ENCODE results near the gene SPDYC.

Gene SPDYC

GRCh38 chr11:65129649-65130441 lies 40.2 kb upstream of the SPDYC start (continued):
- no peak for TF ChIP-seq CSRNP3 (CRISPR knock-in tag; IDR thresholded peaks at IDR 0.05)
- TF ChIP-seq GLIS3 (CRISPR knock-in tag; IDR thresholded peaks at IDR 0.05) = no peak
- no peak for TF ChIP-seq TCF4 (CRISPR knock-in tag; IDR thresholded peaks at IDR 0.05; ENCODE audit: borderline replicate concordance)

GRCh38 chr11:65130631-65131416 lies 39.2 kb upstream of the SPDYC start:
- TF ChIP-seq CREB5 (CRISPR knock-in tag; IDR thresholded peaks at IDR 0.05; ENCODE audit: low read depth) (no peak), BACH2 (CRISPR knock-in tag; IDR thresholded peaks at IDR 0.05; ENCODE audit: borderline replicate concordance) (no peak), ZNF565 (CRISPR knock-in tag; conservative IDR thresholded peaks at IDR 0.05; ENCODE audit: low read depth) (no peak), POU6F1 (CRISPR knock-in tag; IDR thresholded peaks at IDR 0.05; ENCODE audit: borderline replicate concordance, low read depth) (no peak), CSDC2 (CRISPR knock-in tag; IDR thresholded peaks at IDR 0.05) (no peak), SNAI2 (CRISPR knock-in tag; IDR thresholded peaks at IDR 0.05) (no peak), ZNF8 (CRISPR knock-in tag; IDR thresholded peaks at IDR 0.05) (no peak), ARNTL (CRISPR knock-in tag; IDR thresholded peaks at IDR 0.05; ENCODE audit: borderline replicate concordance, low read depth) (no peak), CSRNP3 (CRISPR knock-in tag; IDR thresholded peaks at IDR 0.05) (no peak), PATZ1 (CRISPR knock-in tag; IDR thresholded peaks at IDR 0.05; ENCODE audit: borderline replicate concordance) (no peak), ZFP3 (CRISPR knock-in tag; IDR thresholded peaks at IDR 0.05) (no peak), TOX (CRISPR knock-in tag; IDR thresholded peaks at IDR 0.05; ENCODE audit: borderline replicate concordance) (no peak), ISL1 (CRISPR knock-in tag; IDR thresholded peaks at IDR 0.05) (no peak), ZC3H10 (CRISPR knock-in tag; IDR thresholded peaks at IDR 0.05) (no peak), OSR1 (CRISPR knock-in tag; IDR thresholded peaks at IDR 0.05) (no peak)
- no peak for ATAC-seq

GRCh38 chr11:65131417-65131776 lies 38.6 kb upstream of the SPDYC start:
- TF ChIP-seq CSDC2 (CRISPR knock-in tag; IDR thresholded peaks at IDR 0.05) = no peak
- TF ChIP-seq ISL1 (CRISPR knock-in tag; IDR thresholded peaks at IDR 0.05) = no peak
- TF ChIP-seq RARB (CRISPR knock-in tag; IDR thresholded peaks at IDR 0.05) = no peak
- TF ChIP-seq TCF4 (CRISPR knock-in tag; IDR thresholded peaks at IDR 0.05; ENCODE audit: borderline replicate concordance) = no peak
- TF ChIP-seq ZNF8 (CRISPR knock-in tag; IDR thresholded peaks at IDR 0.05) = no peak
- no peak for TF ChIP-seq ZNF70 (CRISPR knock-in tag; IDR thresholded peaks at IDR 0.05)
- no peak for TF ChIP-seq ARNTL (CRISPR knock-in tag; IDR thresholded peaks at IDR 0.05; ENCODE audit: borderline replicate concordance, low read depth)
- TF ChIP-seq PATZ1 (CRISPR knock-in tag; IDR thresholded peaks at IDR 0.05; ENCODE audit: borderline replicate concordance) = no peak
- no peak for TF ChIP-seq TSHZ2 (CRISPR knock-in tag; IDR thresholded peaks at IDR 0.05)
- TF ChIP-seq ESRRG (CRISPR knock-in tag; IDR thresholded peaks at IDR 0.05) = no peak
- ATAC-seq = no peak
